A549 (cell line): ENCODE data around the gene NFYC. TPM values are rescaled to one million over a fixed set of nuclear protein-coding genes. Genes with fewer than 3 reads are reported as not detected.

Source experiments
- ATAC-seq, 2 experiments: fragments of 200-7000 bp in 1 of 2; fragments of >200 bp in 1 of 2; cut with Nextera tagmentation in 1 of 2; cut with Tn5 transposase in 1 of 2; 3 replicates each; pipeline versions ENCODE4 v1.8.0 to v1.9.1; 2018 to 2020; ENCODE audit warnings: mild to moderate bottlenecking in 1 of 2, moderate library complexity in 1 of 2
- CTCF ChIA-PET: fragments of 300-600 bp; sonication (Branson Sonifier 250); formaldehyde crosslinking; extraction: SDS; loops from one replicate; lab custom pipeline; 2021; ENCODE audit warnings: antibody characterized with exemption, inconsistent platforms; lab: Yijun Ruan, JAX
- POLR2A ChIA-PET: fragments of 350-600 bp; formaldehyde crosslinking; extraction: SDS; loops from one replicate; lab custom pipeline; 2021; ENCODE audit warnings: antibody characterized with exemption, inconsistent platforms; lab: Yijun Ruan, JAX
- DNase-seq, 2 experiments: peaks; one replicate each; pipeline versions ENCODE4 v3.0.0 to v3.0.0-alpha.2; 2011 to 2016; ENCODE audit warnings: low read depth in 1 of 2, low spot score in 1 of 2
- FAIRE-seq: peaks from 2 replicates; lab custom pipeline; 2011; peaks lifted over from hg19 to GRCh38; lab: Jason Lieb, UNC
- H3K27ac ChIP-seq, 2 experiments: fragments of >200 bp; sonication (Bioruptor Twin); formaldehyde crosslinking; 3 replicates each; pipeline ENCODE4 v1.5.1; 2016 to 2017
- H3K4me1 ChIP-seq: fragments of >200 bp; sonication (Bioruptor Twin); formaldehyde crosslinking; 3 replicates; pipeline ENCODE4 v1.6.1; 2016
- H3K4me2 ChIP-seq: fragments of >200 bp; sonication (Bioruptor Twin); formaldehyde crosslinking; 3 replicates; pipeline ENCODE4 v1.6.1; 2016
- H3K4me3 ChIP-seq: fragments of >200 bp; sonication (Bioruptor Twin); formaldehyde crosslinking; 3 replicates; pipeline ENCODE4 v1.5.1; 2016
- H3K9me3 ChIP-seq: fragments of >200 bp; sonication (Bioruptor Twin); formaldehyde crosslinking; 3 replicates; pipeline ENCODE4 v1.6.1; 2016
- BCL3 ChIP-seq: fragments of >200 bp; sonication (Bioruptor Twin); formaldehyde crosslinking; IDR thresholded peaks from 3 replicates; pipeline ENCODE4 v1.6.1; 2016
- CHD4 ChIP-seq: fragments of 200-600 bp; sonication (generic); IDR thresholded peaks from 2 replicates; pipeline ENCODE4 v1.6.1; 2016; ENCODE audit warnings: antibody characterized with exemption, mild to moderate bottlenecking, borderline replicate concordance
- EHF ChIP-seq: fragments of 250-450 bp; sonication (Bioruptor Pico); IDR thresholded peaks from 2 replicates; pipeline ENCODE4 v1.5.0; 2020; ENCODE audit warnings: mild to moderate bottlenecking
- EP300 ChIP-seq, 2 experiments: fragments of >200 bp; sonication (Bioruptor Twin); formaldehyde crosslinking; IDR thresholded peaks; 2 replicates in 1 of 2; 3 replicates in 1 of 2; pipeline ENCODE4 v1.6.1; 2016 to 2017
- ESRRA ChIP-seq: fragments of 150-350 bp; IDR thresholded peaks from 2 replicates; pipeline ENCODE4 v1.6.1; 2014; ENCODE audit warnings: mild to moderate bottlenecking, low read length, borderline replicate concordance
- GATA3 ChIP-seq: IDR thresholded peaks from 2 replicates; pipeline ENCODE4 v1.6.1; 2012; ENCODE audit warnings: borderline replicate concordance
- HES2 ChIP-seq: fragments of >200 bp; sonication (Bioruptor Twin); formaldehyde crosslinking; IDR thresholded peaks from 2 replicates; pipeline ENCODE4 v1.6.1; 2016
- HOXA7 ChIP-seq: fragments of 250-450 bp; sonication (Bioruptor Pico); IDR thresholded peaks from 2 replicates; pipeline ENCODE4 v1.5.0; 2020; ENCODE audit warnings: mild to moderate bottlenecking, moderate library complexity
- HOXB5 ChIP-seq: fragments of 250-450 bp; sonication (Bioruptor Pico); IDR thresholded peaks from 2 replicates; pipeline ENCODE4 v1.5.0; 2020; ENCODE audit warnings: mild to moderate bottlenecking, moderate library complexity
- NFE2L2 ChIP-seq: fragments of 150-350 bp; conservative IDR thresholded peaks from 2 replicates; pipeline ENCODE4 v1.6.1; 2014; ENCODE audit warnings: low read length
- PBX3 ChIP-seq: IDR thresholded peaks from 2 replicates; pipeline ENCODE4 v1.6.1; 2012
- POLR2AphosphoS2 ChIP-seq: conservative IDR thresholded peaks from 2 replicates; pipeline ENCODE4 v1.6.1; 2012; ENCODE audit warnings: low read length, improper control_type of control experiment, inconsistent platforms
- RCOR1 ChIP-seq: fragments of 150-350 bp; IDR thresholded peaks from 2 replicates; pipeline ENCODE4 v1.6.1; 2014; ENCODE audit warnings: antibody characterized with exemption, low read length, low read depth
- RFX5 ChIP-seq: fragments of 450-650 bp; IDR thresholded peaks from 2 replicates; pipeline ENCODE4 v1.7.1; 2014; ENCODE audit warnings: antibody characterized with exemption, mild to moderate bottlenecking, moderate library complexity
- RNF2 ChIP-seq: fragments of 200-600 bp; sonication (generic); IDR thresholded peaks from 2 replicates; pipeline ENCODE4 v1.6.1; 2016; ENCODE audit warnings: low read depth, mild to moderate bottlenecking, antibody characterized with exemption, moderate library complexity, borderline replicate concordance
- SMC3 ChIP-seq: fragments of >200 bp; sonication (Bioruptor Twin); formaldehyde crosslinking; IDR thresholded peaks from 3 replicates; pipeline ENCODE4 v1.6.1; 2018; ENCODE audit warnings: inconsistent platforms
- ZC3H11A ChIP-seq: fragments of 450-650 bp; IDR thresholded peaks from 2 replicates; pipeline ENCODE4 v1.6.1; 2014; ENCODE audit warnings: antibody characterized with exemption, mild to moderate bottlenecking
- ZFP36 ChIP-seq: fragments of 450-650 bp; IDR thresholded peaks from 2 replicates; pipeline ENCODE4 v1.6.1; 2014; ENCODE audit warnings: borderline replicate concordance; ENCODE audit not compliant: partially characterized antibody
- ZNF302 ChIP-seq: fragments of 250-450 bp; sonication (Bioruptor Pico); IDR thresholded peaks from 2 replicates; pipeline ENCODE4 v1.9.0; 2021; ENCODE audit warnings: inconsistent platforms, mild to moderate bottlenecking, moderate library complexity
- ZSCAN20 ChIP-seq: fragments of 250-450 bp; sonication (Bioruptor Pico); IDR thresholded peaks from 2 replicates; pipeline ENCODE4 v1.8.0; 2022; ENCODE audit warnings: mild to moderate bottlenecking, moderate library complexity
- WGBS: methylation state at CpG from one replicate; pipeline ENCODE4 v1.1.6; 2017; ENCODE audit errors: missing lambda C conversion rate; 5-methylcytosine and 5-hydroxymethylcytosine counted together
- polyA plus RNA-seq, 4 experiments: library from polyadenylated mRNA; depleted of rRNA in 3 of 4; stranded (reverse); fragments of >200 nt; fragmentation: RNase III in 1 of 4; extraction: RNeasy Plus Mini Kit Qiagen cat#74134 plus additional on column Dnase treatment in 1 of 4; gene quantifications; 2 replicates in 3 of 4; 3 replicates in 1 of 4; pipeline ENCODE4 v1.2.3, GENCODE V29; 2011 to 2017
- TF ChIP-seq, protein P1 (sequence below): fragments of 250-450 bp; sonication (Bioruptor Pico); IDR thresholded peaks from 2 replicates; pipeline ENCODE4 v1.5.0; 2020; ENCODE audit warnings: low read depth, mild to moderate bottlenecking, moderate library complexity
- TF ChIP-seq, protein P2 (sequence below): IDR thresholded peaks from 2 replicates; pipeline ENCODE4 v1.6.1; 2012; ENCODE audit warnings: low read depth, borderline replicate concordance
- TF ChIP-seq, protein P3 (sequence below): IDR thresholded peaks from 2 replicates; pipeline ENCODE4 v1.6.1; 2012

The NFYC gene
- polyA plus RNA-seq, 2 of the 4 experiments (the other 2 are of a cell fraction), result 35.1 to 43.4 TPM

DNA sequence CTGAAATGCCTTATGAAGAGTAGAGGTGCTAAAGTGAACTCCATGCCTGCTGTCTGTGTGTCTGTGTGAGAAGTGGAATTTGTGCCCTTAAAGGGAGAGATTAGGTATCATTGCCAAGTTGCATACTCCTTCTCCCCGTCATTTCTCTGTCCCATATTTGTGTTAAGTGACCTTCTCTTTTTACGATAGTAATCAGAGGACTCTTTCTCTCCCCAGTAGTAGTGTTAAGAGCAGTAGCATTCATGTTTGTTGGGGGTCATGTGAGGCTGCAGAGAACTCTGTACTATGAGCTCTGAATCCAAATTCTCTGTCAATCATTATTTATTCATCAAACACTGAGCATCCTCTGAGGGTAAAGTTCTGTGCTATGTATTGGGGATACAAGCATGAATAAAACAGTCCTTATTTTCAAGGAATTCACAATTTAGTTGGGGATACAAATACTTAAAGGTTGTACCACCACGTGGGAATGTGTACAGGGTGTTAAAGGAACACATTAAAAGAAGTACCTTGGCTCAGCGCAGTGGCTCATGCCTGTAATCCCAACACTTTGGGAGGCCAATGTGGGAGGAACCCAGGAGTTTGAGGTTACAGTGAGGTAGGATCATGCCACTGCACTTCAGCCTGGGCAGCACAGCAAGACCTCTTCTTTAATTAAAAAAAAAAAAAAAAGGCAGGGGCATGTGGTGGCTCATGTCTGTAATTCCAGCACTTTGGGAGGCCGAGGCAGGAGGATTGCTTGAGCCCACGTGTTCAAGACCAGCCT lies 67.3 kb downstream of the NFYC start:
- FAIRE-seq, result no peak

GRCh38 chr1:40760984-40761383 lies 69.5 kb downstream of the NFYC start:
- DNase-seq (no peak), ATAC-seq (no peak), FAIRE-seq (no peak)
- Histone ChIP-seq H3K4me2 (no peak overlapping the region), H3K9me3 (no peaks in the 10 kb centered on the region), H3K4me3 (no peak overlapping the region), H3K4me1 (no peaks in the 10 kb centered on the region), H3K27ac (no peak overlapping the region)
- ChIA-PET POLR2A (no interaction called here), CTCF (no interaction called here)
- WGBS, result 65% methylated on average over 4 of the region's 4 CpGs
- TF ChIP-seq GATA3, result no peak
- TF ChIP-seq, protein P1, sequence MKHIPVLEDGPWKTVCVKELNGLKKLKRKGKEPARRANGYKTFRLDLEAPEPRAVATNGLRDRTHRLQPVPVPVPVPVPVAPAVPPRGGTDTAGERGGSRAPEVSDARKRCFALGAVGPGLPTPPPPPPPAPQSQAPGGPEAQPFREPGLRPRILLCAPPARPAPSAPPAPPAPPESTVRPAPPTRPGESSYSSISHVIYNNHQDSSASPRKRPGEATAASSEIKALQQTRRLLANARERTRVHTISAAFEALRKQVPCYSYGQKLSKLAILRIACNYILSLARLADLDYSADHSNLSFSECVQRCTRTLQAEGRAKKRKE (CRISPR knock-in tag), result no peak
- no peak for TF ChIP-seq NFE2L2
- no peak for TF ChIP-seq ZC3H11A
- no peak for TF ChIP-seq RFX5
- TF ChIP-seq EP300 (IDR thresholded peaks at IDR 0.05), result no peak
- TF ChIP-seq BCL3, result no peak
- no peak for TF ChIP-seq ZNF302 (CRISPR knock-in tag)
- no peak for TF ChIP-seq ESRRA
- no peak for TF ChIP-seq HES2
- no peak for TF ChIP-seq PBX3
- no peak for TF ChIP-seq POLR2AphosphoS2
- TF ChIP-seq, protein P2, sequence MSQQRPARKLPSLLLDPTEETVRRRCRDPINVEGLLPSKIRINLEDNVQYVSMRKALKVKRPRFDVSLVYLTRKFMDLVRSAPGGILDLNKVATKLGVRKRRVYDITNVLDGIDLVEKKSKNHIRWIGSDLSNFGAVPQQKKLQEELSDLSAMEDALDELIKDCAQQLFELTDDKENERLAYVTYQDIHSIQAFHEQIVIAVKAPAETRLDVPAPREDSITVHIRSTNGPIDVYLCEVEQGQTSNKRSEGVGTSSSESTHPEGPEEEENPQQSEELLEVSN, result no peak

More for the DNA sequence above, 67.3 kb downstream of the NFYC start:
- ChIA-PET CTCF (interaction anchor here (0.6 to 1.6 kb wide), 3 partner anchors 45 to 194 kb away, joined by 3 to 4 read pairs (median 3); no protein-coding TSS in a partner anchor), POLR2A (no interaction called here)
- Histone ChIP-seq H3K27ac (no peak overlapping the region), H3K9me3 (no peaks in the 10 kb centered on the region), H3K4me3 (no peak overlapping the region), H3K4me1 (no peaks in the 10 kb centered on the region), H3K4me2 (no peak overlapping the region)
- ATAC-seq (no peak), DNase-seq (no peak)
- TF ChIP-seq ZNF302 (CRISPR knock-in tag) (no peak), EHF (no peak), SMC3 (no peak)
- 86% methylated on average over 6 of the region's 6 CpGs for WGBS

DNA sequence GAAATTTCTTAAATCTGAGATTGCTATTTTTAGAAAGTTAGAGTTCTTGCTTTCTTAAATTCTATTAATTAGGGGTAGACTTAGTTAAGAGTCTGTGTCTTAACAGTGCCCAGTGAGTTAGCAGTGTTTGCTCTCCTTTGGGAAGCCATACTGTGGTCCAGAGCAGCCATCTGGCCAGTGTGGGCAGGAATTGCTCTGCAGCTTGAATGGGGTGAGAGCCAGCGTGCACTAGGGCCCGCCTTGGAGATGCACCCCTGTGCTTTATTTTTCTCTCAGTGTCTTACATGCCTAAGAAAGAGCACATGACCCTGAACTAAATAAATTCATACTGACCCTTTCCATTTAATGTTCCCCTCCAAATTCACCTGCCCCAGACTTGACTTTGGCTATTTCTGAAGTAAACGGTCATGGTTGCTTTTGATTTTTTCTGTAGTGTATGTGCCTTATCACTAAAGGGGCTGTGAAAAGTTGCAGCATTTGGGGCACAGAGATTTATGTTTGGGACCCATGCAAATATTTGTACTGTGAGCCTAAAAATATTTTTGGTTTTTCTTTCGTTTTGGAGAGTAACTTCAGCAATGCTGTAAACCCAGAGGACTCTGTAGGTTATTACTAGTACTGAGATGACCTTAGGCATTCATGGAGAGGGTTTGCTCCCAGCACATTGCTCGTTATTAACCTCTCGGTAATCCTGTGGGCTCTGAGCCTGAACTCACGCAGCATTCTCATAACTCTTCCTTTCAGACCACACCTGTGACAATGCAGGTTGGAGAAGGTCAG lies 70.8 kb downstream of the NFYC start:
- no peak for TF ChIP-seq HOXA7
- TF ChIP-seq ZSCAN20 (CRISPR knock-in tag), result no peak
- TF ChIP-seq CHD4, result no peak
- TF ChIP-seq RNF2, result no peak
- TF ChIP-seq, protein P3, sequence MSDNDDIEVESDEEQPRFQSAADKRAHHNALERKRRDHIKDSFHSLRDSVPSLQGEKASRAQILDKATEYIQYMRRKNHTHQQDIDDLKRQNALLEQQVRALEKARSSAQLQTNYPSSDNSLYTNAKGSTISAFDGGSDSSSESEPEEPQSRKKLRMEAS, result no peak
- no peak for TF ChIP-seq RCOR1
- TF ChIP-seq, protein P1 (CRISPR knock-in tag), result no peak
- TF ChIP-seq HOXB5 (CRISPR knock-in tag), result no peak
- TF ChIP-seq ESRRA, result no peak
- TF ChIP-seq ZFP36, result no peak
- ChIA-PET POLR2A (no interaction called here), CTCF (interaction anchor here (0.9 kb wide), 1 partner anchor 12 kb away, joined by 3 read pairs; no protein-coding TSS in a partner anchor)
- 92% methylated on average over 7 of the region's 7 CpGs for WGBS
- Histone ChIP-seq H3K27ac (no peak overlapping the region), H3K4me3 (no peak overlapping the region), H3K4me1 (no peaks in the 10 kb centered on the region), H3K9me3 (no peaks in the 10 kb centered on the region), H3K4me2 (no peak overlapping the region)
- DNase-seq (no peak), ATAC-seq (no peak), FAIRE-seq (no peak)
